PC-9 (cell line): ENCODE measurements around the gene NISCH. TPM values are rescaled to one million over a fixed set of nuclear protein-coding genes. Genes with fewer than 3 reads are reported as not detected.

Source experiments
- Bru-seq: library from RNA; stranded (reverse); fragments of 400-500 nt; gene quantifications from one replicate; lab custom pipeline; 2021; lab: Mats Ljungman, UMichigan
- BruChase-seq, 2 experiments: library from RNA; stranded (reverse); fragments of 400-500 nt; gene quantifications; one replicate each; lab custom pipeline; 2021; lab: Mats Ljungman, UMichigan
- BruUV-seq: library from RNA; stranded (reverse); fragments of 400-500 nt; replicated peaks from 2 replicates; lab custom pipeline; 2021; lab: Mats Ljungman, UMichigan
- CTCF ChIA-PET: fragments of 300-600 bp; sonication (Branson Sonifier 250); formaldehyde crosslinking; loops from one replicate; lab custom pipeline; 2022; ENCODE audit warnings: antibody characterized with exemption; lab: Charles Lee
- POLR2A ChIA-PET: fragments of 300-600 bp; sonication (Branson Sonifier 250); formaldehyde crosslinking; loops from one replicate; lab custom pipeline; 2022; ENCODE audit warnings: antibody characterized with exemption; ENCODE audit not compliant: unreplicated experiment; lab: Charles Lee
- DNase-seq, 2 experiments: peaks; one replicate each; pipeline versions ENCODE4 v3.0.0 to v3.0.0-alpha.2; 2015 to 2022; ENCODE audit warnings: mixed read lengths in 1 of 2
- H2AFZ ChIP-seq: fragments of 200-600 bp; sonication (generic); 2 replicates; pipeline ENCODE4 v1.8.1; 2017; ENCODE audit warnings: antibody characterized with exemption
- H3F3A ChIP-seq: fragments of 200-600 bp; sonication (generic); 2 replicates; pipeline ENCODE4 v1.8.1; 2017; ENCODE audit warnings: antibody characterized with exemption, mild to moderate bottlenecking, low read depth; ENCODE audit not compliant: insufficient read depth
- H3K27ac ChIP-seq: fragments of 200-600 bp; sonication (generic); 2 replicates; pipeline ENCODE4 v1.6.1; 2016; ENCODE audit warnings: mixed run types
- H3K27me3 ChIP-seq: fragments of 200-600 bp; sonication (generic); 2 replicates; pipeline ENCODE4 v1.6.1; 2016; ENCODE audit warnings: low read depth, mixed run types; ENCODE audit not compliant: insufficient read depth
- H3K36me3 ChIP-seq: fragments of 200-600 bp; sonication (generic); 2 replicates; pipeline ENCODE4 v1.6.1; 2016; ENCODE audit warnings: low read depth, mixed run types
- H3K4me1 ChIP-seq: fragments of 200-600 bp; sonication (generic); replicated peaks from 2 replicates; pipeline ENCODE4 v1.6.1; 2016; ENCODE audit warnings: mixed run types; ENCODE audit not compliant: insufficient read depth
- H3K4me2 ChIP-seq: fragments of 200-600 bp; sonication (generic); 2 replicates; pipeline ENCODE4 v1.6.1; 2017; ENCODE audit warnings: mixed run types
- H3K4me3 ChIP-seq: fragments of 200-600 bp; sonication (generic); 2 replicates; pipeline ENCODE4 v1.6.1; 2016; ENCODE audit warnings: mixed run types
- H3K79me2 ChIP-seq: fragments of 200-600 bp; sonication (generic); 2 replicates; pipeline ENCODE4 v1.6.1; 2017; ENCODE audit warnings: low read depth, mixed run types
- H3K9me2 ChIP-seq: fragments of 200-600 bp; sonication (generic); 2 replicates; pipeline ENCODE4 v1.8.1; 2017; ENCODE audit warnings: mild to moderate bottlenecking; ENCODE audit not compliant: insufficient read depth
- H3K9me3 ChIP-seq: fragments of 200-600 bp; sonication (generic); 2 replicates; pipeline ENCODE4 v1.8.1; 2016; ENCODE audit warnings: low read depth; ENCODE audit not compliant: insufficient read depth
- H4K20me1 ChIP-seq: fragments of 200-600 bp; sonication (generic); 2 replicates; pipeline ENCODE4 v1.8.1; 2017; ENCODE audit not compliant: insufficient read depth
- EZH2 ChIP-seq: fragments of 200-600 bp; sonication (generic); IDR thresholded peaks from 2 replicates; pipeline ENCODE4 v1.8.0; 2017; ENCODE audit warnings: antibody characterized with exemption, low read depth
- intact Hi-C: fragments of 100-400 bp; cut with micrococcal nuclease; formaldehyde crosslinking; loops from one replicate; pipeline ENCODE4 v1.10.0; 2022; ENCODE audit not compliant: unreplicated experiment
- long read RNA-seq: library from polyadenylated mRNA; stranded (forward); transcript quantifications from one replicate; pipeline ENCODE4 v2.0.0, GENCODE V29; 2022
- total RNA-seq: library from RNA; stranded (reverse); gene quantifications from 2 replicates; pipeline ENCODE4 v1.2.3, GENCODE V29; 2021
- TF ChIP-seq, protein P1 (sequence below): fragments of 200-600 bp; sonication (generic); conservative IDR thresholded peaks from 2 replicates; pipeline ENCODE4 v1.6.1; 2017; ENCODE audit warnings: mixed run types, antibody characterized with exemption, mild to moderate bottlenecking, moderate library complexity

The NISCH gene
- total RNA-seq = 66.1 and 68.0 TPM in 2 replicates
- Bru-seq, nascent RNA = percentile 61 among the genes with signal in this experiment
- percentile 71 among the genes with signal in this experiment for BruChase-seq, experiment 1, labeled RNA remaining after a 2-hour chase
- percentile 80 among the genes with signal in this experiment for BruChase-seq, experiment 2, labeled RNA remaining after a 6-hour chase
- long read RNA-seq, full-length matches to known transcripts = 10 of 46 reads
- long read RNA-seq, partial matches to known transcripts = 20 of 46 reads
- long read RNA-seq, other reads (novel, unspliced or antisense) = 16 of 46 reads

DNA sequence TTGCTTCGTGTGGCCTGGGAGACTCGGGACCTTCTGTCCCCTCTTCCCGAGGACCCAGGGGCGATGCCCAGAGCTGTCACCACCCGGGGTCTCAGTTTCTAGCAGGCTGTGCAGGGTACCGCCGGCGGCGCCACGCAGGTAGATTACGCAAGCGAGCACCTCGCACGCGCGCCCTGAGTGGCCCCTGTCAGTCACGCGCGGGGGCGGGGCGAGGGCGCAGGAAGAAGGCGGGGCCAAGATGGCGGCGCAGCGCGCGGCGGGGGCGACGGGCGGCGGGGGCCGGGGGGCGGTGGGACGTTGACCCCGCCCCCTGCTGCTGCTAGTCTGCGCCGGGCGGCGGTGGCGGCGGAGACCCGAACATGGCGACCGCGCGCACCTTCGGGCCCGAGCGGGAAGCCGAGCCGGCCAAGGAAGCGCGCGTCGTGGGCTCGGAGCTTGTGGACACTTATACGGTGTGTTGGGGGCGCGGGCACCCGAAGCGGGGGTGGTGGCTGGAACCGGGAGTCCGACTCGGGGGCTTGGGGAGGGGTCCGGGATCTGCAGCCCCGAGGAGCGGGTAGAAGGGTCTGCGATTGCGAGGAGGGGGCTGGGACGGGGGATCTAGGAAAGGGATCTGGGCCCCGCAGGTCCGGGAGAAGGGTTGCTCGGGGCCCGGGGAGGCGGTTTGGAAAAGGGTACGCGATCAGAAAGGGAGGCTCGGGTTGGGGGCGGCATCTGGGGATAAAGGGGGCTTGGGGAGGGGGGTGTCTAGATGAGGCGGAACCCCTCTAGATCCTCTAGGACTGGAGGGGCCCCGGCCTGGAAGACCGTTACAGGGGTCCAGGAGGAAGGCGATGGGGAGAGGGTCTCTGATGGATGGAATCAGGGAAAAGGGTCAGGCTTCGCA lies at the start of gene NISCH:
Gene NISCH, plus strand, starts transcription at position 322 of the 886 bp plus-strand sequence. Its CDS starts 38 bp downstream, at position 360.
- Histone ChIP-seq H3K79me2 (peaks cover 8% of the 10 kb centered on the region; the same call in 1 of the 2 replicates), H3K27me3 (no peaks in the 10 kb centered on the region), H3K9me2 (no peaks in the 10 kb centered on the region), H4K20me1 (no peaks in the 10 kb centered on the region), H3K4me2 (peak within 1 kb of the TSS; percentile 77), H3K4me1 (peaks cover 27% of the 10 kb centered on the region), H3K4me3 (peak within 1 kb of the TSS; percentile 81), H3K9me3 (no peaks in the 10 kb centered on the region), H3K27ac (no peak within 1 kb of the TSS), H2AFZ (peak within 1 kb of the TSS; percentile 92), H3K36me3 (no peaks in the 10 kb centered on the region), H3F3A (peaks cover 11% of the 10 kb centered on the region; the same call in 1 of the 2 replicates)
- BruUV-seq = no TSS peak
- TF ChIP-seq, protein P1, sequence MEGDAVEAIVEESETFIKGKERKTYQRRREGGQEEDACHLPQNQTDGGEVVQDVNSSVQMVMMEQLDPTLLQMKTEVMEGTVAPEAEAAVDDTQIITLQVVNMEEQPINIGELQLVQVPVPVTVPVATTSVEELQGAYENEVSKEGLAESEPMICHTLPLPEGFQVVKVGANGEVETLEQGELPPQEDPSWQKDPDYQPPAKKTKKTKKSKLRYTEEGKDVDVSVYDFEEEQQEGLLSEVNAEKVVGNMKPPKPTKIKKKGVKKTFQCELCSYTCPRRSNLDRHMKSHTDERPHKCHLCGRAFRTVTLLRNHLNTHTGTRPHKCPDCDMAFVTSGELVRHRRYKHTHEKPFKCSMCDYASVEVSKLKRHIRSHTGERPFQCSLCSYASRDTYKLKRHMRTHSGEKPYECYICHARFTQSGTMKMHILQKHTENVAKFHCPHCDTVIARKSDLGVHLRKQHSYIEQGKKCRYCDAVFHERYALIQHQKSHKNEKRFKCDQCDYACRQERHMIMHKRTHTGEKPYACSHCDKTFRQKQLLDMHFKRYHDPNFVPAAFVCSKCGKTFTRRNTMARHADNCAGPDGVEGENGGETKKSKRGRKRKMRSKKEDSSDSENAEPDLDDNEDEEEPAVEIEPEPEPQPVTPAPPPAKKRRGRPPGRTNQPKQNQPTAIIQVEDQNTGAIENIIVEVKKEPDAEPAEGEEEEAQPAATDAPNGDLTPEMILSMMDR = no peak
- TF ChIP-seq EZH2 = no peak
- POLR2A ChIA-PET = no interaction called here
- CTCF ChIA-PET = no interaction called here
- DNase-seq = peak in 1 of 2 experiments; percentile 92
- intact Hi-C loops = loop anchor here (2.0 kb wide), 1 partner anchor 71 kb away; no protein-coding TSS in a partner anchor

DNA sequence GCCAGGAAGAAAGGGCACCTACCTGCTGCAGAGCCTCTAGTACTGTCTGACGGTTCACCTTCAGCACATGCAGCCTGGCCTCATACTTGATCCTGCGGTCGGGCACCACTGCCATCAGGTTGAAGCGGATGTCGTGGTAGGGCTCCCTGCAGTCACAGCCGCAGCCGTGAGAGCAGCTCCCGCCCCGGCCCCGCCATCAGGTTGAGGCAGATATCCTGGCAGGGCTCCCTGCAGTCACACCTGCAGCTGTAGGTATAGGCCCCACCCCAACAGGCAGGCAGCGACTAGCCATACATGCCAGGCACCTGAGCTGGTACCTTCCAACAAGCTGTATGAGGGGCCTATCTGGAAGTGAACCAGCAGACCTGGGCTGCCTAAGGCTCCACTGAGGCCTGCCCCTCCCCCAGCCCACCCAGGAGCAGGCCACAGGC lies 49.2 kb upstream of the NISCH start:
- DNase-seq = no peak
- ChIA-PET CTCF (no interaction called here), POLR2A (no interaction called here)
- Histone ChIP-seq H3K4me2 (no peak overlapping the region), H3K36me3 (peaks cover 3% of the 10 kb centered on the region; the same call in 1 of the 2 replicates), H3K9me3 (no peaks in the 10 kb centered on the region), H3K4me1 (peaks cover 1% of the 10 kb centered on the region), H2AFZ (no peak overlapping the region), H3K27me3 (no peaks in the 10 kb centered on the region), H3K27ac (no peak overlapping the region), H4K20me1 (no peaks in the 10 kb centered on the region), H3K79me2 (peaks cover 21% of the 10 kb centered on the region), H3K4me3 (no peak overlapping the region), H3F3A (peaks cover 2% of the 10 kb centered on the region; the same call in 1 of the 2 replicates), H3K9me2 (no peaks in the 10 kb centered on the region)
- no peak for TF ChIP-seq EZH2
- TF ChIP-seq, protein P1 = no peak
- intact Hi-C loops = no loop called here
- no TSS peak for BruUV-seq

DNA sequence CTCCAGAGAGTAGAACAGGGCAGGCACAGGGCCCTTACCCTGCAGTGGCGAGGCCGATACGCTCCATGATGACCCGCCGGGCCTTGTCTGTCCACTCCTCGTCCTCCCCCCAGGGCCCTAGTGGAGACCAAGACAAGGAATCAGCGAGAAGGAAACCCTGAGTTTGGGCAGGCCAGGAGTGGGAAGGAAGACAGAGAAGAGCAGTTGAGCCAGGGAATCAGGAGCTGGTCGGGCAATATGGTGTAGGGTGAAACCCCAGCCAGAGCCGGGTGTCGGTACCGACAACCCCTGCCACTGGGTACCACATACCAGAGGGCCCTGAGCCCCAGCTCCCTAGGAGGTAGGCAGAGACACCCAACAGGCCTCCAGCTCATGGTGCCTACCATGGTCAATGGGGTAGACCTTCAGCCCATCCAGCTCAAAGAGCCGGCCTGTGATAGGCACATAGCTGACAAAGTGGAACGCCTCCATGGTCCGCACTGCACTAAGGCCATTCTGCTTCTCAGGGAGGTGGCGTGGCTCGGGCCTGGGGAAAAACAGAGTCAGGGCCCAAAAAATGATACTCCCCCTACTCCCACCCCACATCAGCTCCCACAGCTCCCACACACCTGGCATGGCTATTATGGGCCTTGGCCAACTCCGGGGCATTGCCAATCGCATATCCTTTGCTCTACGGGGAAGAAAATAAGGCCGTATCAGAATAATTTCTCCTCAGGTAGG lies 48.5 kb upstream of the NISCH start:
- CTCF ChIA-PET = no interaction called here
- TF ChIP-seq EZH2 = no peak
- TF ChIP-seq, protein P1 = no peak
- H3K36me3 ChIP-seq = peaks cover 3% of the 10 kb centered on the region; the same call in 1 of the 2 replicates

More for the DNA sequence above, 48.5 kb upstream of the NISCH start:
- H3K27me3 ChIP-seq = no peaks in the 10 kb centered on the region
- H3K4me1 ChIP-seq = peaks cover 8% of the 10 kb centered on the region
- H3K27ac ChIP-seq = no peak overlapping the region
- no peak for DNase-seq
- H3K4me2 ChIP-seq = no peak overlapping the region
- peaks cover 5% of the 10 kb centered on the region; the same call in 1 of the 2 replicates for H3F3A ChIP-seq
- POLR2A ChIA-PET = no interaction called here
- H4K20me1 ChIP-seq = no peaks in the 10 kb centered on the region
- no peak overlapping the region for H3K4me3 ChIP-seq
- H3K79me2 ChIP-seq = peaks cover 28% of the 10 kb centered on the region
- no TSS peak for BruUV-seq
- intact Hi-C loops = no loop called here
- no peaks in the 10 kb centered on the region for H3K9me2 ChIP-seq
- no peaks in the 10 kb centered on the region for H3K9me3 ChIP-seq
- H2AFZ ChIP-seq = no peak overlapping the region
